T-helper 2 cell treated with Interferon-gamma antibody and Interleukin-4, amounts not matched to agents 5 μg/mL and 100 μg/mL, for 36 hours (primary cell): ENCODE data around the gene HDDC3.
A peak's percentile ranks its signal among the peaks of the same experiment; 100 is the strongest.

Source experiments
- DNase-seq: peaks from one replicate; pipeline ENCODE4 v3.0.0; 2021; ENCODE audit warnings: low spot score
- H3K27ac Mint-ChIP-seq: one replicate; pipeline ENCODE4 v1.8.0; 2021; ENCODE audit warnings: mild to moderate bottlenecking, mixed read lengths
- H3K27me3 Mint-ChIP-seq: one replicate; pipeline ENCODE4 v1.8.0; 2021; ENCODE audit warnings: low read depth, mixed read lengths
- H3K36me3 Mint-ChIP-seq: one replicate; pipeline ENCODE4 v1.8.0; 2021; ENCODE audit warnings: low read depth, mixed read lengths
- H3K4me1 Mint-ChIP-seq: one replicate; pipeline ENCODE4 v1.8.0; 2021; ENCODE audit warnings: low read depth, mixed read lengths
- H3K4me3 Mint-ChIP-seq: one replicate; pipeline ENCODE4 v1.8.0; 2022; ENCODE audit warnings: mild to moderate bottlenecking, moderate library complexity, mixed read lengths
- H3K9me3 Mint-ChIP-seq: one replicate; pipeline ENCODE4 v1.8.0; 2021; ENCODE audit warnings: mixed read lengths

The HDDC3 gene

GRCh38 chr15:90931828-90932659 is at the start of gene HDDC3:
Gene HDDC3 (minus strand): TSS chr15:90932549. CDS start chr15:90932540, 9 bp downstream.
- no peaks in the 10 kb centered on the region for H3K27me3 Mint-ChIP-seq
- H3K9me3 Mint-ChIP-seq: no peaks in the 10 kb centered on the region
- peak; percentile 90 for DNase-seq
- peak within 1 kb of the TSS; percentile 100 for H3K4me3 Mint-ChIP-seq
- peaks cover 51% of the 10 kb centered on the region for H3K4me1 Mint-ChIP-seq
- peaks cover 16% of the 10 kb centered on the region for H3K36me3 Mint-ChIP-seq
- peak within 1 kb of the TSS; percentile 100 for H3K27ac Mint-ChIP-seq

GRCh38 chr15:90982135-90982534 is 49.8 kb upstream of the HDDC3 start:
- Mint-ChIP-seq H3K27ac (peak overlapping the region; percentile 39), H3K36me3 (peaks cover 67% of the 10 kb centered on the region), H3K4me3 (no peak overlapping the region), H3K9me3 (no peaks in the 10 kb centered on the region), H3K27me3 (no peaks in the 10 kb centered on the region), H3K4me1 (peaks cover 26% of the 10 kb centered on the region)
- DNase-seq: no peak

GRCh38 chr15:90981681-90982080 is 49.3 kb upstream of the HDDC3 start:
- Mint-ChIP-seq H3K27ac (no peak overlapping the region), H3K4me3 (no peak overlapping the region), H3K4me1 (peaks cover 25% of the 10 kb centered on the region), H3K9me3 (no peaks in the 10 kb centered on the region), H3K36me3 (peaks cover 70% of the 10 kb centered on the region), H3K27me3 (no peaks in the 10 kb centered on the region)
- DNase-seq: no peak

GRCh38 chr15:90979582-90979981 is 47.2 kb upstream of the HDDC3 start:
- H3K4me1 Mint-ChIP-seq: peaks cover 23% of the 10 kb centered on the region
- H3K27me3 Mint-ChIP-seq: no peaks in the 10 kb centered on the region
- DNase-seq: no peak
- no peaks in the 10 kb centered on the region for H3K9me3 Mint-ChIP-seq
- peaks cover 79% of the 10 kb centered on the region for H3K36me3 Mint-ChIP-seq
- H3K4me3 Mint-ChIP-seq: no peak overlapping the region
- H3K27ac Mint-ChIP-seq: peak overlapping the region; percentile 27

DNA sequence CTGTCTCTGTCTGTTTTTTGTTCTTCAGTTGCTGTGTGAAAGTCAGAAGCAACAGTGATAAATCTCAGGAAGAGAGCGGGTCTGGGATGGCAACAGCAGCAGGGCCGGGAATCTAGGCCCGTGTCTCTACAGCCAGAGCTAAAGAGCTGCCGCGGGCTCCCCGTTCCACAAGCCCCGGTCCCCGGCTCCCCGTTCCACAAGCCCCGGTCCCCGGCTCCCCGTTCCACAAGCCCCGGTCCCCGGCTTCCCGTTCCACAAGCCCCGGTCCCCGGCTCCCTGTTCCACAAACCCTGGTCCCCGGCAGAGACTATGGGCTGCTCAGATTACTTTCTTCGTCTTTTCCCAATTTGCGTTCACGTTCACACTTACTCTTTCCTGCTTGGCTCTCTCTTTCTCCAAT is 41.9 kb upstream of the HDDC3 start:
- DNase-seq: no peak
- Mint-ChIP-seq H3K27ac (no peak overlapping the region), H3K27me3 (no peaks in the 10 kb centered on the region), H3K4me3 (no peak overlapping the region), H3K9me3 (no peaks in the 10 kb centered on the region), H3K36me3 (peaks cover 68% of the 10 kb centered on the region), H3K4me1 (no peaks in the 10 kb centered on the region)

- Mint-ChIP-seq H3K36me3 (peaks cover 71% of the 10 kb centered on the region), H3K4me3 (no peak overlapping the region), H3K4me1 (no peaks in the 10 kb centered on the region), H3K27me3 (no peaks in the 10 kb centered on the region), H3K27ac (no peak overlapping the region), H3K9me3 (no peaks in the 10 kb centered on the region)
- no peak for DNase-seq
These were observed 39.8 kb upstream of the HDDC3 start for GRCh38 chr15:90972133-90972532.

DNA sequence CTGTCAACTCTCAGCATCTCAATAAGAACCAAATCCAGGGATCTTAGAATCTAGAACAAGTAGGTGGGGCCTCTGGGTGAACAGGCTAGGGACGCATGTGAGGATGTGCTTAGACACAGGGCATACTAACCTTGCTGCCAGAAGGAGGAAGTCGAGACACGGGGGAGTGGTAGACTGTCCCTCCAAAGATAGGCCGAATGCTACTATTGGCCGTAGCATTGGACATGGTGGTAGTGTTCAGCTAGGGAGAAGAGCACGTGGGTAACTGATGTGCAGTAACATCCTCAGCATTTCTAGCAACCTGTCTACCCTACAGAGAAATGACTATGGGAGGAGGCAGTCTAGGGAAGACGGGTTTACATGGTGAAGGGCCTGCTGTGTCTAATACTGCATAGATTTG is 37.9 kb upstream of the HDDC3 start:
- Mint-ChIP-seq H3K36me3 (peaks cover 70% of the 10 kb centered on the region), H3K27ac (no peak overlapping the region), H3K9me3 (no peaks in the 10 kb centered on the region), H3K27me3 (no peaks in the 10 kb centered on the region), H3K4me3 (no peak overlapping the region), H3K4me1 (no peaks in the 10 kb centered on the region)
- DNase-seq: no peak

DNA sequence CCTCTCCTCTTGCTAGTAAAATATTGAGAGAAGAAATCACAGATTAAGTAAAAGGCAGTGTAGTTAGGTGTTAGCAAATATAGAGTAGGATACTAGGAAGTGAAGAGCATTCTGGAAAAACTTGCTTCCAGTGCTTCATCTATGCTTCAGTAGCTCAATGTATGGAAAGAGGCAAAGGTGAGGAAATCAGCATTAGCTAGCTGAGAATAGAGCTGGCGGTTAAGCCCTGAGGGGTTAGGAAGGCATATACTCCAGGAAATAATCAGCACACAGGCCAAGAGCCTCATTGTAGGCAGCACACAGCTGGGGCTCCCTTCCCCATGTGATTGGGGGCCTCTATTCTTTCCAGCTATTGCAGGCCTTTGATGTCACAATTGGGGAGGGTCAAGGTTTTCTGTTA is 36.1 kb upstream of the HDDC3 start:
- Mint-ChIP-seq H3K4me1 (no peaks in the 10 kb centered on the region), H3K27me3 (no peaks in the 10 kb centered on the region), H3K27ac (no peak overlapping the region), H3K4me3 (no peak overlapping the region), H3K9me3 (no peaks in the 10 kb centered on the region), H3K36me3 (peaks cover 68% of the 10 kb centered on the region)
- DNase-seq: no peak

- no peak for DNase-seq
- Mint-ChIP-seq H3K4me1 (peaks cover 2% of the 10 kb centered on the region), H3K27ac (no peak overlapping the region), H3K9me3 (no peaks in the 10 kb centered on the region), H3K36me3 (peaks cover 69% of the 10 kb centered on the region), H3K27me3 (no peaks in the 10 kb centered on the region), H3K4me3 (no peak overlapping the region)
These were observed 34.9 kb upstream of the HDDC3 start for GRCh38 chr15:90967206-90967605.

DNA sequence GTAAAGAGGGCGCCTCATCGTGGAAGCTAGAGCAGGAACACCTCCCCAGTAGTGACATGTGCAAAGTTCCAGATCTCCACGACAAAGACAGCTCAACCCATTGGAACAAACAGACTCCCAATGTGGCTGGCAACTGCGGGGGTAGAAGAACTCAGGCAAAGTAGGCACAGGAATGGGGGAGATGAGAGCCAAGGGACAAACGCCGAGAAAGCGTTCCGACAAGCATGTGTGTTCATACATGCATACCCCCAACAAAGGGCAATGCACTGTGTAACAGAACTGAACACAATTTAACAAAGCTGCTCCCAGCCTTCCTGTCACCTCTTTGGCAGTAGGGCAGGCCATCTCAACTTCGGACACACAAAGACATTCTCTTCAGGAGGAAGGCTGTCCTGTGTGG is 33.9 kb upstream of the HDDC3 start:
- Mint-ChIP-seq H3K36me3 (peaks cover 75% of the 10 kb centered on the region), H3K4me1 (peaks cover 2% of the 10 kb centered on the region), H3K27ac (no peak overlapping the region), H3K27me3 (no peaks in the 10 kb centered on the region), H3K4me3 (no peak overlapping the region), H3K9me3 (no peaks in the 10 kb centered on the region)
- no peak for DNase-seq

DNA sequence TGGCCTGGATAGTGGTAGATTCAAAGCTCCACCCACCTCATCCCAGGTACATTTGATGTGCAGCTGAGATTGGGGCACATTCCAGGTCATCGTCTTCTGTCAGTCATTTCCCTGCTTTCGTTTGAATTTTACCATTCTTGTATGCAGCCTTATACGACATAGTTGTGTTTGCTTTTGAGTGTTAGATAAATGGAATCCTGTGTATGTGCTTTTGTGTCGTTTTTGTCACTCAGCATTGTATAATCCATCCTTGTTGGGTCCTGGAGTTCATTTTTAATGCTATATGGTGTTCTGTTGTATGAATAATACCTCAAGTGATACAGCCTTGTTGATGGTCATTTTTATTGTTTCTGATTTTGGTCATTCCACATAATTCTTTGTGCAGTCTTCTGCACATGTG is 29.7 kb upstream of the HDDC3 start:
- no peak overlapping the region for H3K27ac Mint-ChIP-seq
- H3K36me3 Mint-ChIP-seq: peaks cover 65% of the 10 kb centered on the region
- H3K9me3 Mint-ChIP-seq: no peaks in the 10 kb centered on the region
- no peak overlapping the region for H3K4me3 Mint-ChIP-seq
- H3K27me3 Mint-ChIP-seq: no peaks in the 10 kb centered on the region
- DNase-seq: no peak
- peaks cover 8% of the 10 kb centered on the region for H3K4me1 Mint-ChIP-seq

DNA sequence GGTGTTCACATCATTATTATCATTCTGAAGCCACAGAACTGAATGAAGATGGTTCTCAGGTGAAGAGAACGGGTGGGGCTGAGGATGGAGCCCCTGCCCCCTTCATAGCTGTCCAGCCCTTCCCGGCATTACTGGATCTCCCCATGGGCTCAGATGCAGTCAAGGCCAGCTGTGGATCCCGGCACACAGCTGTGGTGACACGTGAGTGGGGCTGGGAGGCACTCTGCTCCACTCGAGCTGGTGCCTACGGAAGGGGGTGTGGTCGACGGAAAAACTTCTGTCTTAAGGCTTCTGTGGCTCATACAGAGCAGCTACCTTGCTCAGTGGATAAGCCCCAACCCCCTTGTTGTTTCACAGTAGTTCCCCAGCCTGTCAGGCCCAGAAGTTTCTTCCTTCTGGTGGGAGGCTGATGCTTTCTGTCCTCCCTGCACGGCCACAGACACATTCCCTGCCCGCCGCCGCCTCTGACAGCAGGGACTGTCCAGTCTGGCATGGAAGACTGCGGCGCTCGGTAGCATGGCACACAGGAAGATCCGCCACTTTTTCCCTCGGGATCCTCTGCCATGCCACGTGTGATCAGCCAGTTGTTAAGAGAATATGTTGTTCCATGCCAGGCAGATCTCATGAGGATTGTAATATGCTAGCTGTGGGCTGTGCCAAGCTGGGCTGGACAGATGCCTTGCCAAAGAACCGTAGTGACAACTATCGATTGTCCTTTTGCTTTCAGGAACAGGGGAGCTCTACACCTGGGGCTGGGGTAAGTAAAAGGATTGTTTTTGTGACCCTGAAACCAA is 28.1 kb upstream of the HDDC3 start:
- H3K27ac Mint-ChIP-seq: no peak overlapping the region
- H3K36me3 Mint-ChIP-seq: peaks cover 61% of the 10 kb centered on the region
- H3K4me3 Mint-ChIP-seq: no peak overlapping the region
- H3K9me3 Mint-ChIP-seq: no peaks in the 10 kb centered on the region
- no peaks in the 10 kb centered on the region for H3K27me3 Mint-ChIP-seq
- DNase-seq: no peak
- H3K4me1 Mint-ChIP-seq: peaks cover 8% of the 10 kb centered on the region

DNA sequence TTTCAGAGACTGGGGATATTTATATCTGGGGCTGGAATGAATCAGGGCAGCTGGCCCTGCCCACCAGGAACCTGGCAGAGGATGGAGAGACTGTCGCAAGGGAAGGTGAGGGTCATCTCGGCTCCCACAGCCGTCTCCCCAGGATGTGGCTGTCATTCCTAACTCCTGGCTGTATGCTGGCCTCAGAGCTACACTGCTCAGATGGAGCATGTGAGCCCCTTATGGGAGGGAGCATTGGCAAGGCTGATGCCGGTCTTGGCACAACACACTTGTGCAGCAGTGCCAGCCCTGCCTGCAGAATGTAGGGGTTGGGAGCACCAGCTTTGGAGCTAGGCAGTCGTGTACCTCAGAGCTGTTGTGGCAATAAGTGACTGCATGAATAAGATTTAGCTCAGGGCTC is 27.5 kb upstream of the HDDC3 start:
- Mint-ChIP-seq H3K4me3 (no peak overlapping the region), H3K9me3 (no peaks in the 10 kb centered on the region), H3K4me1 (peaks cover 8% of the 10 kb centered on the region), H3K27ac (no peak overlapping the region), H3K36me3 (peaks cover 55% of the 10 kb centered on the region), H3K27me3 (no peaks in the 10 kb centered on the region)
- DNase-seq: no peak

DNA sequence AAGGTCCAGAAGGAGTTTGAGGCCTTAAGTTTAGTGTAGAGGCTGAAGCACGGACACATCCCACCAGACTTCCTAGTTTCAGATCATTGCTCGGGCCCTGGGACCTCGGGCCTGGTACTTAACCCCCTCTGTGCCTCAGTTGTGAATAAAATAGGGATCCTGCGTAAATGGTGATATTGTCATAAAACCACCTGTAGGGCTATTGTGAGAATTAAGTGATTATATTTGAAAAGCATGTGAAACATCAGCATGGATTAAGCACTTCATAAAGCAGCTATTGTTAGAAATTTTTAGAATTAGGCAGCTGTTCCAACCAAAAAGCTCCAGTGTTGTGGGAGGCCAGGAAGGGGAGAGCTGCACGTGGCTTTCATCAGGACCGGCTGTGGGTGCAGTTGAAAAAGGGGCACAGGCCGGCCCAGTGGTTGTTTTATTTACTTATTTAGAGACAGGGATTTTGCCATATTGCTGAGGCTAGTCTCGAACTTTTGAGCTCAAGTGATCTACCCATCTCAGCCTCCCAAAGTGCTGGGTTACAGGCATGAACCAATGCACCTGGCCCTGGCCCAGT is 26.8 kb upstream of the HDDC3 start:
- H3K36me3 Mint-ChIP-seq: peaks cover 52% of the 10 kb centered on the region
- no peaks in the 10 kb centered on the region for H3K9me3 Mint-ChIP-seq
- peaks cover 8% of the 10 kb centered on the region for H3K4me1 Mint-ChIP-seq
- H3K27me3 Mint-ChIP-seq: no peaks in the 10 kb centered on the region
- no peak overlapping the region for H3K27ac Mint-ChIP-seq
- H3K4me3 Mint-ChIP-seq: no peak overlapping the region
- no peak for DNase-seq
